ENCODE results near the gene COX7B2. TPM values are rescaled to one million over a fixed set of nuclear protein-coding genes. Genes with fewer than 3 reads are reported as not detected.

The COX7B2 gene, protein sequence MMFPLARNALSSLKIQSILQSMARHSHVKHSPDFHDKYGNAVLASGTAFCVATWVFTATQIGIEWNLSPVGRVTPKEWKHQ
- total RNA-seq = not detected

GRCh38 chr4:46909078-46909477 lies at the start of gene COX7B2:
COX7B2 (minus strand) TSS chr4:46909245; CDS start chr4:46735192, 174,053 bp downstream.
- no peak within 1 kb of the TSS for H3K4me3 ChIP-seq

DNA sequence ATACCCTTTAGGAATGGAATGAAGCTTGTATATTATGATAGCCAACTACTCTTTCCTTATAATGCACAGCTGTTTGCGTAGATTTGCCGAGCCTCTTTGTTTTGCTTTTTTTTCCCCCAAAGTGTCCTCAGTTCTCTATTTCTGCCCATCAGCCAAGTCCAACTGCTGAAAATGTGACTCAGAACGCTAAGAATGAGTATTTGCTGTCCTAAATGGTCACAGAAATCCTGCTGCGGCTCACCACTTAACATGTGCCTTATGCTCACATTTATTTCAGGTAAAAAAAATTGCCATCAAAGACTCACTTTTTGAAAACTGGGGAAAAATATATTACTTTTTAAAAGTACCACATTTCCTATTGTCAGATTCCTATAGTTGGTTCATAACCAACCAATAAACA lies 47.4 kb upstream of the COX7B2 start:
- 62 to 65% methylated on average over 4 of the region's 4 CpGs for WGBS, 2 donors
- ATAC-seq (no peak), DNase-seq (no peak)
- H3K36me3 ChIP-seq (replicated peaks in 1 of 2; ENCODE audit: insufficient read depth in 1 of 2, low read depth in 2 of 2) = no peaks in the 10 kb centered on the region
- TF ChIP-seq POLR2A (IDR thresholded peaks at IDR 0.05) = no peak
- TF ChIP-seq, protein P1, sequence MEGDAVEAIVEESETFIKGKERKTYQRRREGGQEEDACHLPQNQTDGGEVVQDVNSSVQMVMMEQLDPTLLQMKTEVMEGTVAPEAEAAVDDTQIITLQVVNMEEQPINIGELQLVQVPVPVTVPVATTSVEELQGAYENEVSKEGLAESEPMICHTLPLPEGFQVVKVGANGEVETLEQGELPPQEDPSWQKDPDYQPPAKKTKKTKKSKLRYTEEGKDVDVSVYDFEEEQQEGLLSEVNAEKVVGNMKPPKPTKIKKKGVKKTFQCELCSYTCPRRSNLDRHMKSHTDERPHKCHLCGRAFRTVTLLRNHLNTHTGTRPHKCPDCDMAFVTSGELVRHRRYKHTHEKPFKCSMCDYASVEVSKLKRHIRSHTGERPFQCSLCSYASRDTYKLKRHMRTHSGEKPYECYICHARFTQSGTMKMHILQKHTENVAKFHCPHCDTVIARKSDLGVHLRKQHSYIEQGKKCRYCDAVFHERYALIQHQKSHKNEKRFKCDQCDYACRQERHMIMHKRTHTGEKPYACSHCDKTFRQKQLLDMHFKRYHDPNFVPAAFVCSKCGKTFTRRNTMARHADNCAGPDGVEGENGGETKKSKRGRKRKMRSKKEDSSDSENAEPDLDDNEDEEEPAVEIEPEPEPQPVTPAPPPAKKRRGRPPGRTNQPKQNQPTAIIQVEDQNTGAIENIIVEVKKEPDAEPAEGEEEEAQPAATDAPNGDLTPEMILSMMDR (IDR thresholded peaks at IDR 0.05) = no peak
- H3K27ac ChIP-seq = no peak overlapping the region
- no peak overlapping the region for H3K4me3 ChIP-seq
- no peaks in the 10 kb centered on the region for H3K9me3 ChIP-seq
- no peaks in the 10 kb centered on the region for H3K27me3 ChIP-seq
- intact Hi-C loops (cut with DNase I) = no loop called here
- H3K4me1 ChIP-seq = no peaks in the 10 kb centered on the region

More at GRCh38 chr4:46909078-46909477, at the start of gene COX7B2:
- H3K36me3 ChIP-seq (replicated peaks in 1 of 2; ENCODE audit: insufficient read depth in 1 of 2, low read depth in 2 of 2) = no peaks in the 10 kb centered on the region
- H3K4me1 ChIP-seq = no peaks in the 10 kb centered on the region
- no peaks in the 10 kb centered on the region for H3K27me3 ChIP-seq
- intact Hi-C loops (cut with DNase I) = no loop called here
- DNase-seq (no peak), ATAC-seq (no peak)
- H3K27ac ChIP-seq = no peak within 1 kb of the TSS
- WGBS, 2 donors = 80 to 85% methylated on average over 12 of the region's 12 CpGs
- no peaks in the 10 kb centered on the region for H3K9me3 ChIP-seq
- TF ChIP-seq POLR2A (IDR thresholded peaks at IDR 0.05) = no peak
- TF ChIP-seq, protein P1 (IDR thresholded peaks at IDR 0.05) = no peak

- Histone ChIP-seq H3K4me1 (no peaks in the 10 kb centered on the region), H3K9me3 (no peaks in the 10 kb centered on the region), H3K27ac (no peak overlapping the region), H3K27me3 (no peaks in the 10 kb centered on the region), H3K4me3 (no peak overlapping the region), H3K36me3 (replicated peaks in 1 of 2; ENCODE audit: insufficient read depth in 1 of 2, low read depth in 2 of 2) (no peaks in the 10 kb centered on the region)
- TF ChIP-seq POLR2A (IDR thresholded peaks at IDR 0.05) = no peak
- TF ChIP-seq, protein P1 (IDR thresholded peaks at IDR 0.05) = no peak
- DNase-seq = no peak
- intact Hi-C loops (cut with DNase I) = no loop called here
- no peak for ATAC-seq
These were observed 46.6 kb upstream of the COX7B2 start for GRCh38 chr4:46955601-46956000.

GRCh38 chr4:46954643-46955042 lies 45.6 kb upstream of the COX7B2 start:
- no peak for TF ChIP-seq POLR2A (IDR thresholded peaks at IDR 0.05)
- TF ChIP-seq, protein P1 (IDR thresholded peaks at IDR 0.05) = no peak
- no peaks in the 10 kb centered on the region for H3K27me3 ChIP-seq
- H3K4me3 ChIP-seq = no peak overlapping the region
- no peaks in the 10 kb centered on the region for H3K9me3 ChIP-seq
- H3K4me1 ChIP-seq = no peaks in the 10 kb centered on the region
- DNase-seq = no peak
- H3K36me3 ChIP-seq (replicated peaks in 1 of 2; ENCODE audit: insufficient read depth in 1 of 2, low read depth in 2 of 2) = no peaks in the 10 kb centered on the region
- no peak overlapping the region for H3K27ac ChIP-seq
- no peak for ATAC-seq
- intact Hi-C loops (cut with DNase I) = no loop called here

DNA sequence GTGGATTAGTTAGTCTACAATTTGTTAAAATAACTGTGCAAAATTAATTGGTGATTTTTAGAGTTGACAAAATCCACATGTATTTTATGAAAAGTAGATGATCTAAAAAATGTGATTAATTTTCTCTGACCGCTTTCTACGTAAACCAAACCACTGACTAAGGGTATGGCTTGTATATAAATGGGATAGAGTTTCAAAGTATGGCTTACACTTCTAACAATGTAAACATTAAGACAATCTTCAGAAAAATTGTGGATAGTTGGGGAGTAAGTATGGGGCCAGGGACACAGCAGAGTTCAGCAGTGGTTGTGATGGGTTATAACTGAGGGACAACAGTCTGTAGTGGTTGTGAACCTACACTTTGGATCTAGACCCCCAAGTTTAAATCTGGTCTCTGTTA lies 44.5 kb upstream of the COX7B2 start:
- DNase-seq (no peak), ATAC-seq (no peak)
- TF ChIP-seq, protein P1 (IDR thresholded peaks at IDR 0.05) = no peak
- no peak for TF ChIP-seq POLR2A (IDR thresholded peaks at IDR 0.05)
- no peak overlapping the region for H3K27ac ChIP-seq
- H3K9me3 ChIP-seq = no peaks in the 10 kb centered on the region
- WGBS, 2 donors = 51 to 62% methylated on average over 2 of the region's 2 CpGs
- H3K36me3 ChIP-seq (replicated peaks in 1 of 2; ENCODE audit: insufficient read depth in 1 of 2, low read depth in 2 of 2) = no peaks in the 10 kb centered on the region
- no peaks in the 10 kb centered on the region for H3K4me1 ChIP-seq
- no peak overlapping the region for H3K4me3 ChIP-seq
- no peaks in the 10 kb centered on the region for H3K27me3 ChIP-seq
- intact Hi-C loops (cut with DNase I) = no loop called here
